ENCODE results near the gene PRKCE.

The PRKCE gene

DNA sequence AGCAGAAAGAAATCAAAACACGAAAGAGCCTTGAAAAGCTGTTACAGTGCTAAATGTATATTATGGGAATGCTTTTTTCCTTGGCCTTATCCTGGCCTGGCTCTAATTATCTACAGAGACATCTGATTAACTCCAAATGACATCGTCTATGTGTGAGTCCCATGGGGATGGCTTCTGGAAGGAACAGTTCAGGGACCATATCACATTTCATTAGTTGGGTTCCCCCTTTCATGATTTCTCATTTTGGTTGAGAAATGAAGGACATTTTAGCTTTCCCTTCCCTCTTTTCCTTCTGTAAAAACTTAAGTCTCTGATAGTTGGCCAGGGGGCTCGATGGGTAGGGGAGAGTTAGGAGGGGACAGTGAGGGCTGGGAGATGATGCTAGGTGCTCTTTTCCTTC, 116.7 kb downstream of the PRKCE start:
- no peak for DNase-seq (ENCODE audit: insufficient read length, low spot score)
- no peak for FAIRE-seq
- TF ChIP-seq, protein P1, sequence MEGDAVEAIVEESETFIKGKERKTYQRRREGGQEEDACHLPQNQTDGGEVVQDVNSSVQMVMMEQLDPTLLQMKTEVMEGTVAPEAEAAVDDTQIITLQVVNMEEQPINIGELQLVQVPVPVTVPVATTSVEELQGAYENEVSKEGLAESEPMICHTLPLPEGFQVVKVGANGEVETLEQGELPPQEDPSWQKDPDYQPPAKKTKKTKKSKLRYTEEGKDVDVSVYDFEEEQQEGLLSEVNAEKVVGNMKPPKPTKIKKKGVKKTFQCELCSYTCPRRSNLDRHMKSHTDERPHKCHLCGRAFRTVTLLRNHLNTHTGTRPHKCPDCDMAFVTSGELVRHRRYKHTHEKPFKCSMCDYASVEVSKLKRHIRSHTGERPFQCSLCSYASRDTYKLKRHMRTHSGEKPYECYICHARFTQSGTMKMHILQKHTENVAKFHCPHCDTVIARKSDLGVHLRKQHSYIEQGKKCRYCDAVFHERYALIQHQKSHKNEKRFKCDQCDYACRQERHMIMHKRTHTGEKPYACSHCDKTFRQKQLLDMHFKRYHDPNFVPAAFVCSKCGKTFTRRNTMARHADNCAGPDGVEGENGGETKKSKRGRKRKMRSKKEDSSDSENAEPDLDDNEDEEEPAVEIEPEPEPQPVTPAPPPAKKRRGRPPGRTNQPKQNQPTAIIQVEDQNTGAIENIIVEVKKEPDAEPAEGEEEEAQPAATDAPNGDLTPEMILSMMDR (IDR thresholded peaks at IDR 0.05; ENCODE audit: insufficient read depth, missing control alignments) = no peak

DNA sequence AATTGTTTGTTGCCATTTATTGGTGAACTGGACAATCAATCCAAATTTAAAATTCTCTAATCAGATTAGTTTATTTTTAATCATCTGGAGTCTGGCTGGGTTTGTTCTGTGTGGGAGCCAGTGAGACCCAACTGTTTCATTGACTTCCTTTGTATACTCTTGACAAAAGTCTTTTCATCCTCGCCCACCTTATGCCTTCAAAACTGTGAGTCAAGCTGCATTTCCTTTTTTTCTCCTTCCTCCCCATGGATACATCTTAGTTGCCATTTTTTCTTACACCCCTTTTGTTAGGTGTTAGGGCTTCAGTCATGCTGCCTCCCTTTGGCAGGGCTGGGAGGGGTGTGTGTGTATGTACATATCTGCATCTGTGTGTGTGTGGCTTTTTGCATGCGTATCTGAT, 117.6 kb downstream of the PRKCE start:
- FAIRE-seq (no peak), DNase-seq (ENCODE audit: insufficient read length, low spot score) (no peak)
- TF ChIP-seq, protein P1 (IDR thresholded peaks at IDR 0.05; ENCODE audit: insufficient read depth, missing control alignments) = no peak

DNA sequence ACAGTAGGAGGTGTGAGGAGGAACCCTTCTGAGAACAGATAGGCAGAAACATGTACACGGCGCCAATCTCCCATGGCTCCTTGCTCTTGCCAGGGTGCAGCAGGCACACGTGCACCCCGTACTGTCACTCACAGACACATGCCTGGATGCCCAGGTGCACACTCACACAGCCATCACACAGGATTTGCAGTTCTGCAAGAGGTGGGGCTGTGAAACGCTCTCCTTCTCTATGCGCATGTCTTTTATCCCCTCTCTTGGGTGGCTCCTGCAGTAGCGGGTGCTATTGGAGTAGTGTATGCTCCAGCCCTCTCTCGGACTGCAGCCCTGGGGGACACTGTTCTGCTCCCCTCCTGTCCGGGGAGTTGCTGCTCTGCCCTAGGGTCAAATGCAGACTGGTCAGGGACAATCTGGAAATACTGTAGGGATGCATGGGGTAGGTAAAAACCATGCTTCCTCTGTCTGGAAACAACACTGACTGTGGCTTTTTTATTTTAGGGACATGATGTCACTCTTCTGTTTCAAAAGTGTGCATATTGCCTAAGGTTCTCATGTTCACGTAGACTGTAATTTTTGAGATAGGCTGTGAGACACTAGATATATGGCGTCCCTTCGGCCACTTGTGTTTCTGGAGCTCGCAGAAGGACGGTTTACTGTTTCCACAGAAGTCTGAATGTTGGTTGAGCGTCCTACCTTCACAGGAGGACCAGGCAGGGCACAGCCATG, 118.5 kb downstream of the PRKCE start:
- TF ChIP-seq, protein P1 (IDR thresholded peaks at IDR 0.05; ENCODE audit: insufficient read depth, missing control alignments) = no peak
- no peak for DNase-seq (ENCODE audit: insufficient read length, low spot score)
- FAIRE-seq = no peak

DNA sequence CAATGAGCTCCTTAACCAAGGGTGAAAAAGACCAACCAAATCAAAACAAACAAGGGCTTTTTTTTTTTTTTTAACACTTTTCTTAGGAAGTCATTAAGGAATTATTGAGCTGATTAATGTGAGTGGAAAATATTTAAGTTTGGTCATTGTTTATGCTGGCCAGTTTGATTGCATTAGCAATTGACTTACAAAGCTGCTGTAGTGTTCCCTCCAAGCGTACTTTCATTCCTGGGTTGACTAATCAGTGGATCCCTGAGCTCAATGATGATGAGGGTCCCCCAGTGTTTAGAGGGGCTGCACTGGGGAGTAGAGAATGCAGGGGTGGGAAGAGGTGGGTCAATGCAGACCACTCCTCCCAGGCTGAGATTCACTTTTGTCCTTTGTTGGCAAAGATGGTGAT, 119.3 kb downstream of the PRKCE start:
- FAIRE-seq = no peak
- TF ChIP-seq, protein P1 (IDR thresholded peaks at IDR 0.05; ENCODE audit: insufficient read depth, missing control alignments) = no peak
- DNase-seq (ENCODE audit: insufficient read length, low spot score) = no peak

DNA sequence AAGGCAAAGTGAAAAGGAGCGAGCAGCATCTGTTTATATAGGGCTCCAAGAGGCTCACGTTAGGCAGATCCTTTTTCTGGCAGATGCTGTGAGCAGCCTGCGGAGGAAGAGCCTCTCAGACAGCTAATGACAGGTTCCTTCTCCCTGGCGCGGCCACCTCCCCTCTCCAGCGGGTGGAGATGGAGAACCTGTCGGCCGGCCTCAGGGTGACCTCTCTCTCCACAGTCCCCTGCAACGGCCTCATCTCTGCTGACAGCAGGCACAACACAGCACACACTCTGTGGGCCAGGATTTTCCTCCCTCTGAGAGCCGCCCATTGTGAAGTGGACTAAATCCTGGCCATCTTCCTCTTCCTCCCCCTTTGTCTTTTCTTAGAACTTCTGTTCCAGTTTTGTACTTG, 119.8 kb downstream of the PRKCE start:
- no peak for DNase-seq (ENCODE audit: insufficient read length, low spot score)
- TF ChIP-seq, protein P1 (IDR thresholded peaks at IDR 0.05; ENCODE audit: insufficient read depth, missing control alignments) = no peak

DNA sequence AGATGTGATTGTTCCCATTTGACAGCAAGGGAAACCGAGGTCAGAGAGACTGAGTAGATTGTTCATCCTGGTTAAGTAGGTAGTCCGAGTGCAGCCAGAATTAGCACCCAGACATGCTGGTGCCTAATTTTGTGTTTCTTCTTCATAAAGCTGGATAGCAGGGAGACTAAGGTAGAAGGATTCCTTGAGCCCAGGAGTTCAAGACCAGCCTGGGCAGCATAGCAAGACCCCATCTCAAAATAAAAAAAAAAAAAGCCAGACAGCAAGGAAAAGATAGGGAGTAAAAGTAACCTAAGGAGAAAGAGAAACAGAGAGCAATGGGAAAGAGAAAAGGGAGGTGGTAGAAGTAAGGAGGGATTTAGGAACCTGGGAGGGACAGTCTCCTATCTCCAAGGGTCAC, 120.6 kb downstream of the PRKCE start:
- no peak for DNase-seq (ENCODE audit: insufficient read length, low spot score)
- TF ChIP-seq, protein P1 (IDR thresholded peaks at IDR 0.05; ENCODE audit: insufficient read depth, missing control alignments) = no peak
- no peak for FAIRE-seq

More for the DNA sequence above, 119.8 kb downstream of the PRKCE start:
- FAIRE-seq = no peak

DNA sequence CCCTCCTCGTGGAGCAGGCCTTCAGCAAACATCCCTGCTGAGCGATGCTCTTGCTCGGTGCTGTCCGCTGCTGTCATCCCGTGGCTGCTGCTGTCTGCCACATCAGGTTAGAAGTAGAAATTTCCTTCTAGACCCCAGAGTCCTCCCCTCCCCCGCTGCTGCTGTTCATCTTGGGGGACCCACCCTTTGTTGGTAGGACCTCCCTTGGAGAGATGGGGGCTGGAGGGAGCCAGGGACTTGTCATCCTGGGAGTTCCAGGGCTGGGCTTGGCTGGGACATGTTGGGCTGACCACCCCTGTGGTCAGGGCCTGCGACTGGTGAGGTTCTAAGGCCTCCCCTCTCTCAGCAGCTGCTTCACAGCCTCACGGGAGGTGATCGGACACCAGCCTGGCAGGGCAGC, 122.4 kb downstream of the PRKCE start:
- TF ChIP-seq, protein P1 (IDR thresholded peaks at IDR 0.05; ENCODE audit: insufficient read depth, missing control alignments) = no peak
- FAIRE-seq = no peak

More for the DNA sequence above, 122.4 kb downstream of the PRKCE start:
- no peak for DNase-seq (ENCODE audit: insufficient read length, low spot score)

Measured in D721Med (cell line).